ENCODE data around the gene SNAP29.

- no peak for TF ChIP-seq CTCF (conservative IDR thresholded peaks at IDR 0.05; ENCODE audit: low read depth, low read length)
- TF ChIP-seq EZH2phosphoT487 (IDR thresholded peaks at IDR 0.05; ENCODE audit: borderline replicate concordance, low read length): no peak
- TF ChIP-seq EZH2 (IDR thresholded peaks at IDR 0.05; ENCODE audit: low read length, unreplicated experiment): no peak
Measured at GRCh38 chr22:20882855-20883254, 24.0 kb downstream of the SNAP29 start.

Measured in PC-3 (cell line).